HepG2 (cell line): ENCODE results near the gene FAAP20. TPM values are rescaled to one million over a fixed set of nuclear protein-coding genes. Genes with fewer than 3 reads are reported as not detected.

ENCODE experiments used
- AFF4 ChIP-seq: sonication (generic); formaldehyde crosslinking; IDR thresholded peaks from 2 replicates; pipeline ENCODE4 v1.4.0; 2020; ENCODE audit warnings: missing genetic modification reagents
- CENPT ChIP-seq: sonication (generic); formaldehyde crosslinking; IDR thresholded peaks from 2 replicates; pipeline ENCODE4 v1.8.0; 2022; ENCODE audit warnings: low read depth, mild to moderate bottlenecking, moderate library complexity, missing genetic modification reagents
- DRAP1 ChIP-seq: IDR thresholded peaks from 2 replicates; pipeline ENCODE4 v1.6.1; 2016; ENCODE audit warnings: missing genetic modification reagents, missing compliant biosample characterization
- EEA1 ChIP-seq: sonication (generic); formaldehyde crosslinking; IDR thresholded peaks from 2 replicates; pipeline ENCODE4 v1.5.1; 2020; ENCODE audit warnings: mild to moderate bottlenecking, missing genetic modification reagents, borderline replicate concordance
- EED ChIP-seq: sonication (generic); formaldehyde crosslinking; IDR thresholded peaks from 2 replicates; pipeline ENCODE4 v1.5.0; 2020; ENCODE audit warnings: mild to moderate bottlenecking, missing genetic modification reagents
- HDAC1 ChIP-seq: sonication (generic); formaldehyde crosslinking; IDR thresholded peaks from 2 replicates; pipeline ENCODE4 v1.5.1; 2020; ENCODE audit warnings: mild to moderate bottlenecking, missing genetic modification reagents
- HNF1A ChIP-seq, 2 experiments: sonication (generic) in 1 of 2; formaldehyde crosslinking in 1 of 2; IDR thresholded peaks; 2 replicates each; pipeline versions ENCODE4 v1.4.0 to v1.6.1; 2016 to 2020; ENCODE audit warnings: borderline replicate concordance in 1 of 2, low read depth in 1 of 2, mild to moderate bottlenecking in 1 of 2, missing genetic modification reagents in 1 of 2
- KDM6A ChIP-seq: IDR thresholded peaks from 2 replicates; pipeline ENCODE4 v1.6.1; 2016; ENCODE audit warnings: low read depth
- KLF12 ChIP-seq: sonication (generic); formaldehyde crosslinking; IDR thresholded peaks from 2 replicates; pipeline ENCODE4 v1.4.0; 2020; ENCODE audit warnings: missing genetic modification reagents, borderline replicate concordance
- MIER2 ChIP-seq: IDR thresholded peaks from 2 replicates; pipeline ENCODE4 v1.6.1; 2016; ENCODE audit warnings: missing biosample characterization, missing genetic modification reagents
- MIXL1 ChIP-seq: IDR thresholded peaks from 2 replicates; pipeline ENCODE4 v1.6.1; 2016
- RARG ChIP-seq: sonication (generic); formaldehyde crosslinking; IDR thresholded peaks from 2 replicates; pipeline ENCODE4 v1.4.0; 2020; ENCODE audit warnings: low read depth, mild to moderate bottlenecking, missing genetic modification reagents
- SRF ChIP-seq: IDR thresholded peaks from 2 replicates; pipeline ENCODE4 v1.6.1; 2011; ENCODE audit warnings: mild to moderate bottlenecking, low read depth, low read length, moderate library complexity
- ZMYM3 ChIP-seq: sonication (generic); formaldehyde crosslinking; IDR thresholded peaks from 2 replicates; pipeline ENCODE4 v1.5.1; 2020; ENCODE audit warnings: mild to moderate bottlenecking, missing genetic modification reagents
- ZNF317 ChIP-seq: sonication (generic); formaldehyde crosslinking; IDR thresholded peaks from 2 replicates; pipeline ENCODE4 v1.5.0; 2020; ENCODE audit warnings: mild to moderate bottlenecking, missing genetic modification reagents
- ZNF362 ChIP-seq: sonication (generic); formaldehyde crosslinking; IDR thresholded peaks from 2 replicates; pipeline ENCODE4 v1.4.0; 2020; ENCODE audit warnings: missing genetic modification reagents, mild to moderate bottlenecking, borderline replicate concordance
- ZZZ3 ChIP-seq: sonication (generic); formaldehyde crosslinking; IDR thresholded peaks from 2 replicates; pipeline ENCODE4 v1.4.0; 2020; ENCODE audit warnings: missing genetic modification reagents, mild to moderate bottlenecking, borderline replicate concordance
- polyA plus RNA-seq, 8 experiments: library from polyadenylated mRNA; depleted of rRNA in 3 of 8; stranded (reverse) in 7 of 8; unstranded in 1 of 8; fragments of >200 nt; fragmentation: Illumina TruSeq in 4 of 8; extraction: Trizol in 4 of 8; gene quantifications; 2 replicates each; pipeline versions ENCODE4 v1.2.1 to v1.2.3, GENCODE V29; 2011 to 2016; ENCODE audit warnings: low read depth in 4 of 8, missing spikeins in 1 of 8, mixed read lengths in 1 of 8; ENCODE audit not compliant: insufficient read depth in 1 of 8
- total RNA-seq, 5 experiments: library from RNA; depleted of rRNA; stranded (reverse); fragments of >200 nt; fragmentation: Illumina TruSeq; extraction: Trizol; gene quantifications; 2 replicates each; pipeline ENCODE4 v1.2.3, GENCODE V29; 2016; ENCODE audit warnings: low read depth in 1 of 5

FAAP20 gene
- total and polyA plus RNA-seq, 2 of the 13 experiments (the other 11 are each of a cell fraction or from before 2014, with no cell fraction given), result 9.6 to 10.8 TPM

GRCh38 chr1:2189459-2190425, 4.8 kb downstream of the FAAP20 start (continued):
- TF ChIP-seq AFF4 (CRISPR knock-in tag) (no peak), HNF1A (IDR thresholded peaks at IDR 0.05; ENCODE audit: low read depth) (no peak), HNF1A (CRISPR knock-in tag; IDR thresholded peaks at IDR 0.05; ENCODE audit: borderline replicate concordance) (0 out of 2 replicates have a peak, but pooled peaks have one; percentile 33), ZMYM3 (CRISPR knock-in tag) (no peak), KDM6A (CRISPR knock-in tag) (no peak), KLF12 (CRISPR knock-in tag) (peak; percentile 39; the same call in 1 of the 2 replicates), ZZZ3 (CRISPR knock-in tag) (peak; percentile 49; the same call in 1 of the 2 replicates), EEA1 (CRISPR knock-in tag) (peak; percentile 57; the same call in 1 of the 2 replicates), MIXL1 (no peak), CENPT (CRISPR knock-in tag) (0 out of 2 replicates have a peak, but pooled peaks have one; percentile 45), ZNF362 (CRISPR knock-in tag) (no peak; the same call in 1 of the 2 replicates), EED (CRISPR knock-in tag) (0 out of 2 replicates have a peak, but pooled peaks have one; percentile 65), RARG (CRISPR knock-in tag) (no peak), HDAC1 (peak; percentile 85), SRF (no peak), ZNF317 (CRISPR knock-in tag) (0 out of 2 replicates have a peak, but pooled peaks have one; percentile 52), MIER2 (CRISPR knock-in tag) (no peak), DRAP1 (CRISPR knock-in tag) (peak; percentile 47)
